HepG2 (cell line): ENCODE results near the gene UBAP2. TPM values are rescaled to one million over a fixed set of nuclear protein-coding genes. Genes with fewer than 3 reads are reported as not detected.

ENCODE experiments used
- AHR ChIP-seq: IDR thresholded peaks from 2 replicates; pipeline ENCODE4 v1.6.1; 2018; ENCODE audit warnings: missing genetic modification reagents, missing compliant biosample characterization
- ATF3 ChIP-seq: sonication (generic); formaldehyde crosslinking; IDR thresholded peaks from 2 replicates; pipeline ENCODE4 v1.4.0; 2020; ENCODE audit warnings: missing genetic modification reagents
- CCAR2 ChIP-seq: fragments of 200-400 bp; formaldehyde crosslinking; optimal IDR thresholded peaks from 2 replicates; pipeline ENCODE3; 2018; ENCODE audit warnings: low read depth, mild to moderate bottlenecking, low read length, moderate library complexity
- E2F1 ChIP-seq: sonication (generic); formaldehyde crosslinking; IDR thresholded peaks from 2 replicates; pipeline ENCODE4 v1.5.0; 2020; ENCODE audit warnings: missing genetic modification reagents
- HDAC6 ChIP-seq: fragments of 200-600 bp; sonication (generic); IDR thresholded peaks from 2 replicates; pipeline ENCODE4 v1.7.0; 2017; ENCODE audit warnings: mild to moderate bottlenecking, antibody characterized with exemption, low read length, low read depth
- HMG20A ChIP-seq: IDR thresholded peaks from 2 replicates; pipeline ENCODE4 v1.6.1; 2016; ENCODE audit warnings: borderline replicate concordance
- HMGXB4 ChIP-seq, 2 experiments: sonication (generic) in 1 of 2; formaldehyde crosslinking in 1 of 2; IDR thresholded peaks; 2 replicates each; pipeline versions ENCODE4 v1.4.0 to v1.6.1; 2018 to 2020; ENCODE audit warnings: missing genetic modification reagents in 2 of 2, borderline replicate concordance in 1 of 2, low read depth in 1 of 2, mild to moderate bottlenecking in 1 of 2, missing biosample characterization in 1 of 2
- IRF2 ChIP-seq: IDR thresholded peaks from 2 replicates; pipeline ENCODE4 v1.6.1; 2018; ENCODE audit warnings: missing genetic modification reagents, missing compliant biosample characterization
- KLF9 ChIP-seq: IDR thresholded peaks from 2 replicates; pipeline ENCODE4 v1.6.1; 2016; ENCODE audit warnings: low read depth
- MXD3 ChIP-seq: IDR thresholded peaks from 2 replicates; pipeline ENCODE4 v1.6.1; 2016; ENCODE audit warnings: mild to moderate bottlenecking, missing biosample characterization, missing genetic modification reagents
- MYC ChIP-seq: sonication (generic); formaldehyde crosslinking; IDR thresholded peaks from 2 replicates; pipeline ENCODE4 v1.9.0; 2021; ENCODE audit warnings: missing genetic modification reagents, borderline replicate concordance
- NFIC ChIP-seq: IDR thresholded peaks from 2 replicates; pipeline ENCODE4 v1.6.1; 2012; ENCODE audit warnings: mild to moderate bottlenecking, low read length, inconsistent platforms
- ONECUT2 ChIP-seq: sonication (generic); formaldehyde crosslinking; IDR thresholded peaks from 2 replicates; pipeline ENCODE4 v1.4.0; 2020; ENCODE audit warnings: missing genetic modification reagents
- SOX5 ChIP-seq: IDR thresholded peaks from 2 replicates; pipeline ENCODE4 v1.6.1; 2016; ENCODE audit warnings: borderline replicate concordance
- TAF15 ChIP-seq: fragments of 200-400 bp; formaldehyde crosslinking; IDR thresholded peaks from one replicate; pipeline ENCODE4 v1.6.1; 2018; ENCODE audit warnings: mild to moderate bottlenecking, low read depth, low read length; ENCODE audit not compliant: poor library complexity, severe bottlenecking
- TMF1 ChIP-seq: sonication (generic); formaldehyde crosslinking; IDR thresholded peaks from 2 replicates; pipeline ENCODE4 v1.8.1; 2022; ENCODE audit warnings: low read depth, missing genetic modification reagents
- ZBTB26 ChIP-seq: IDR thresholded peaks from 2 replicates; pipeline ENCODE4 v1.6.1; 2016; ENCODE audit warnings: missing compliant biosample characterization, missing genetic modification reagents, borderline replicate concordance
- ZNF589 ChIP-seq: sonication (generic); formaldehyde crosslinking; conservative IDR thresholded peaks from 2 replicates; pipeline ENCODE4 v1.8.0; 2022; ENCODE audit warnings: mild to moderate bottlenecking, moderate library complexity, missing genetic modification reagents
- ZNF749 ChIP-seq: sonication (generic); formaldehyde crosslinking; IDR thresholded peaks from 2 replicates; pipeline ENCODE4 v1.8.0; 2022; ENCODE audit warnings: mild to moderate bottlenecking, missing genetic modification reagents, moderate library complexity, borderline replicate concordance
- ZSCAN25 ChIP-seq: sonication (generic); formaldehyde crosslinking; IDR thresholded peaks from 2 replicates; pipeline ENCODE4 v1.8.0; 2022; ENCODE audit warnings: mild to moderate bottlenecking, missing genetic modification reagents
- ZSCAN30 ChIP-seq: sonication (generic); formaldehyde crosslinking; IDR thresholded peaks from 2 replicates; pipeline ENCODE4 v1.5.0; 2020; ENCODE audit warnings: mild to moderate bottlenecking, missing genetic modification reagents
- ZSCAN9 ChIP-seq: IDR thresholded peaks from 2 replicates; pipeline ENCODE4 v1.6.1; 2016; ENCODE audit warnings: borderline replicate concordance
- polyA plus RNA-seq, 8 experiments: library from polyadenylated mRNA; depleted of rRNA in 3 of 8; stranded (reverse) in 7 of 8; unstranded in 1 of 8; fragments of >200 nt; fragmentation: Illumina TruSeq in 4 of 8; extraction: Trizol in 4 of 8; gene quantifications; 2 replicates each; pipeline versions ENCODE4 v1.2.1 to v1.2.3, GENCODE V29; 2011 to 2016; ENCODE audit warnings: low read depth in 4 of 8, missing spikeins in 1 of 8, mixed read lengths in 1 of 8; ENCODE audit not compliant: insufficient read depth in 1 of 8
- total RNA-seq, 5 experiments: library from RNA; depleted of rRNA; stranded (reverse); fragments of >200 nt; fragmentation: Illumina TruSeq; extraction: Trizol; gene quantifications; 2 replicates each; pipeline ENCODE4 v1.2.3, GENCODE V29; 2016; ENCODE audit warnings: low read depth in 1 of 5
- TF ChIP-seq, protein P1 (sequence below): IDR thresholded peaks from 2 replicates; pipeline ENCODE4 v1.6.1; 2016

The UBAP2 gene
- total and polyA plus RNA-seq, 2 of the 13 experiments (the other 11 are each of a cell fraction or from before 2014, with no cell fraction given): 19.0 to 22.0 TPM

DNA sequence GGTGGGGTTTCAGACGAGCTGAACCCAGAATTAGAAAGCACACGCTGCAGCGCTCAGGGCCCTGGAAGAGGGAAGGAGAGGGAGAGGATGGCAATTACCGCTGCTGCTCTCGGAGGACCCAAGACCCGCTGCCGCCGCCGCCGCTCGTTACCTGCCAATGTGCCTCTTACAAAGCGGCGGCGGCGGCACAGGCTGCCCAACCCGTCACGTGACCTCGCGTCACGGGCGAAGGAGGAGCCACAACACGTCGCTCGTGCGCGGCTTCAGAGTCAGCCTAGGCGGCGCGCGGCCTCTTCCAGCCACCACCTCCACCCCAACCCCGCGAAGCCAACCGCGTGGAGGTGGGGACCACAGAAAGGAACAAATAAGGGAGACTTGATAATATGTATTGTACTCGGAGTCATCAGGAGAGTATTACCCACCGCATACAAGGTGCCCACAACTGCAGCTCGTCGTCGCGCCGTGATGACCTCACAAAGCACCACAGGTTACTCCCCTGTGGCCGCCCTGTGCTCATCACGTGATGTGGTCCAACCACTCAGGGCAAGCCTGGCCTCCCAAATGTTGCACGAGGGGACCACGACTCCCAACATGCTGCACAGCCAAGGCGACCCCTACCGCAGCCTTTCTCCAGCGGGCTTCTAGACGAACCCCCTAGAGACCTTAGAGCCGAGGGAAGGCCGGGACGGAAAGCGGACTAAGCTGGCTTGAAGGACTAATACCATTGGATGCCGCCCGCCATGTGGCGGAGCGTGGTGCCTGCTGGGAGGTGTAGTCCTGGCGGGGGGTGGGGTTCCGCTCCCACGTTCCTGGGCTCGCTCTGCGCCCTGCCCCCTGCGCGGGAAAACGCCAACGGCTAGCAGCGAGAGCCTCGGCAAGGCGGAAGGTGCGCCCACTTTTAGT is at the start of gene UBAP2 (continued):
- TF ChIP-seq ATF3 (CRISPR knock-in tag): peak; percentile 21; the same call in 1 of the 2 replicates
- peak; percentile 30; the same call in 1 of the 2 replicates for TF ChIP-seq ZBTB26 (CRISPR knock-in tag)
- no peak for TF ChIP-seq ZSCAN9 (CRISPR knock-in tag)
- TF ChIP-seq ZSCAN25 (CRISPR knock-in tag): no peak; the same call in 1 of the 2 replicates
- peak; percentile 76 for TF ChIP-seq IRF2 (CRISPR knock-in tag)
- peak; percentile 35 to 84; a peak in 3 of 4 replicates for TF ChIP-seq HMGXB4 (CRISPR knock-in tag; IDR thresholded peaks at IDR 0.05; ENCODE audit: borderline replicate concordance in 1 of 2, low read depth in 1 of 2)
- no peak for TF ChIP-seq CCAR2
- TF ChIP-seq HDAC6: no peak
- peak; percentile 21; the same call in 1 of the 2 replicates for TF ChIP-seq ZNF749 (CRISPR knock-in tag)
- TF ChIP-seq KLF9 (CRISPR knock-in tag): no peak
- TF ChIP-seq ZNF589 (CRISPR knock-in tag): peak; percentile 80; the same call in 1 of the 2 replicates
- peak; percentile 99 for TF ChIP-seq E2F1 (CRISPR knock-in tag)
- TF ChIP-seq MYC (CRISPR knock-in tag): peak; percentile 95
- TF ChIP-seq HMG20A (CRISPR knock-in tag): no peak; the same call in 1 of the 2 replicates
- TF ChIP-seq, protein P1, sequence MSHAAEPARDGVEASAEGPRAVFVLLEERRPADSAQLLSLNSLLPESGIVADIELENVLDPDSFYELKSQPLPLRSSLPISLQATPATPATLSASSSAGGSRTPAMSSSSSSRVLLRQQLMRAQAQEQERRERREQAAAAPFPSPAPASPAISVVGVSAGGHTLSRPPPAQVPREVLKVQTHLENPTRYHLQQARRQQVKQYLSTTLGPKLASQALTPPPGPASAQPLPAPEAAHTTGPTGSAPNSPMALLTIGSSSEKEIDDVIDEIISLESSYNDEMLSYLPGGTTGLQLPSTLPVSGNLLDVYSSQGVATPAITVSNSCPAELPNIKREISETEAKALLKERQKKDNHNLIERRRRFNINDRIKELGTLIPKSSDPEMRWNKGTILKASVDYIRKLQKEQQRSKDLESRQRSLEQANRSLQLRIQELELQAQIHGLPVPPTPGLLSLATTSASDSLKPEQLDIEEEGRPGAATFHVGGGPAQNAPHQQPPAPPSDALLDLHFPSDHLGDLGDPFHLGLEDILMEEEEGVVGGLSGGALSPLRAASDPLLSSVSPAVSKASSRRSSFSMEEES (CRISPR knock-in tag): peak; percentile 85
- TF ChIP-seq TMF1 (CRISPR knock-in tag): peak; percentile 94
- TF ChIP-seq MXD3: peak; percentile 62; the same call in 1 of the 2 replicates
- TF ChIP-seq NFIC: no peak
- TF ChIP-seq TAF15: peak; percentile 73
- TF ChIP-seq ONECUT2 (CRISPR knock-in tag): no peak
- no peak; the same call in 1 of the 2 replicates for TF ChIP-seq SOX5 (CRISPR knock-in tag)
- TF ChIP-seq AHR (CRISPR knock-in tag): no peak
- TF ChIP-seq ZSCAN30: no peak
